HG03342 (cell line): ENCODE measurements around the gene PPP1R15B.

ENCODE experiments used
- ATAC-seq: cut with Tn5 transposase; IDR thresholded peaks from one replicate; pipeline ENCODE4 v1.9.1; 2021; ENCODE audit warnings: mild to moderate bottlenecking, moderate library complexity; ENCODE audit not compliant: unreplicated experiment

The PPP1R15B gene

DNA sequence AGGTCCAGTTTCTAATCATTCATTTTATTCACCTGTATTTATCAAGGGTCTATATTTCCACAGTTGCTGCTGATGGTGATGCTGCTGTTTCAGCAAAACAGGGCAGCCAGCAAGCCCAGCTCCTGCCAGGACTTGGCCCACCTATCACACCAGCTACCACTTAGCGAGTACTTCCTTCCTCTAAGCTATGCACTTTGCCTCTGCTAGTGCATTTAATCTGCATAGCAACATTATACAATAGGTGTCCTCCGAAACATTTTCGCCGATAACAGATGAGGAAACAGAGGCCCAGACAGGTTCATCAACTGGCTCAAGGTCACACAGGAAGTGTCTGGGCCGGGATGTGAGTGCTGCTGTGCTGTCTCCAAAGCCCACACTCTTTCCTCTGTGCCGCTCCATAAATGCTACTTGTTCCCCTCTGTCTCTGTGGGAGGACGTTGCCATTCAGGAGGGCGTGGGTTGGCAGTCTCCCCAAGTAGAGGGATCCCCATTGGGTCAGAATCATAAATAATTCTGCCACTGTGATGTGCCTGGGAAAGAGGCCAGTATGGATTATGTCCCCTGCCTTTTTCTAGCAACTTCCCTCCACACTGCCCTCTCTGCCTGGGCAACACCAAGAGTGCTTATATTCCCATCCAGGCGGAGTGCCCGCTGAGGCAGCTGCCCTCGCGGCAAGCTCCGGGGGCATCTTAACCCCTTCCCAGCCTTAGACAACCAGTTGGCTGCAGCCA, 42.5 kb downstream of the PPP1R15B start:
- ATAC-seq, result no peak

DNA sequence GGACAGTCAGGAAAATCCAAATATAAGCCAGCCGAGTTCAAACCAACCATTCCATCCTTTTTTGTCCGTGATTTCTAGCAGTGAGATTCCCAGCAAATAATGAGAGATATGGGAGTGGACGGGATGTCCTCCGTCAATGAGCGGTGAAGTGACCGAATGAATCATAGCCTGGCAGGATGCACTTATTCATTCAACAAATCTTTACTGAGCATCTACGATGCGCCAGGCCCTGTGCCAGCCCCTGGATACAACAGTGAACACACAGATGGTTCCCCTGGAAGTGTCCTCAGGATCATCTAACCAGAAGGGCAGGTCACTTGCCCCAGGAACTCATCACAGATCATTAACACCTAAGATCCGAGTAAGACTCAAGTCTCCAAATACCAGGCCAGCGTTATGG, 43.7 kb downstream of the PPP1R15B start:
- no peak for ATAC-seq

DNA sequence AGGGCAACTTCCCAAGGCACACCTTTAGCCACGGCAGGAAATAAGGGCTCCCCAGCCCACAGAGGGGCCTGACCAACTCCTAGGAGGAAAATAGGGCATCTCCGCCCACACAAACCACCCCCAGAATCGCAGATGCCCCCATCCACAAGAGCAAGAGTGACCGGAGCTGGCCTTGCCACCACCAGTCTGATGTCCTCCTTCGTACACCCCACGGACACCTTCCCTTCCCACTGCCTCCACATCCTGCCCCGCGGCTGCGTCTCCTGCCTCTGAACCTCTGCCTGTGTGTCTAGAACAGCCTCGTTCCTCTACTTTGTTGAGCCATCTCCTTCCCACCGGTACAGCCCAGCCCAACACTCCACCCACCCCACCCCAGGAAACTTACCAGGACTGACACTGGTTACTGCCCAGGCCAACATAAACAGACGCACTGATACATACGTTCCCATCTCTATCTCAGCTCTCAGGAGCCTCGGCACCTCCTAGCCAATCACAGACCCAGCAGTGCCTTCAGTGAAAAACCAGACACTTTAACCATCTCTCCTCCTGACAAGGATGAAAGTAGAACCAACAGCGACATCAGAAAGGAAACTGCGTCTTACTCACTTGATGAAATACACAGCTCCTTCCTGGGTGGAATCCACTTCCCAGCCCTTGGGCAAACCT, 44.3 kb downstream of the PPP1R15B start:
- ATAC-seq, result no peak

DNA sequence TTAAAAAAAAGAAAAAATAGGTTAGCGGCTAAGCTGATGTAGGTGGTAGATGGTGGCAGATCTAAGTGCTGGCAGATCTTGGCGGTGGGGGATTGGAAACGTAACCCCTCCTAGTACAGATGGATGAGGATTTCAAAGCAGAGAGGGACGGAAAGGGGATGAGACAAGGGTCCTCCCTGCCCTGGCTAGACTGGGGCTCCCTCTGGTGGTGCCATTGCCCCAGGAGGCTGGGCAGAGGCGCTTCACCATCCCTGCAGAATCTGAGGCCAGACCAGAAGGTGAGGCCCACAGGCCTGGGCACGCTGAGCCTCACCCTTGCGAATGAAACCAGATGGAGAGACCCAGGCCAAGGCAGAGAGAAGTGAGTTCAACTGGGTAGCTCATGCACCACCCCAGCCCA, 44.9 kb downstream of the PPP1R15B start:
- ATAC-seq, result no peak

DNA sequence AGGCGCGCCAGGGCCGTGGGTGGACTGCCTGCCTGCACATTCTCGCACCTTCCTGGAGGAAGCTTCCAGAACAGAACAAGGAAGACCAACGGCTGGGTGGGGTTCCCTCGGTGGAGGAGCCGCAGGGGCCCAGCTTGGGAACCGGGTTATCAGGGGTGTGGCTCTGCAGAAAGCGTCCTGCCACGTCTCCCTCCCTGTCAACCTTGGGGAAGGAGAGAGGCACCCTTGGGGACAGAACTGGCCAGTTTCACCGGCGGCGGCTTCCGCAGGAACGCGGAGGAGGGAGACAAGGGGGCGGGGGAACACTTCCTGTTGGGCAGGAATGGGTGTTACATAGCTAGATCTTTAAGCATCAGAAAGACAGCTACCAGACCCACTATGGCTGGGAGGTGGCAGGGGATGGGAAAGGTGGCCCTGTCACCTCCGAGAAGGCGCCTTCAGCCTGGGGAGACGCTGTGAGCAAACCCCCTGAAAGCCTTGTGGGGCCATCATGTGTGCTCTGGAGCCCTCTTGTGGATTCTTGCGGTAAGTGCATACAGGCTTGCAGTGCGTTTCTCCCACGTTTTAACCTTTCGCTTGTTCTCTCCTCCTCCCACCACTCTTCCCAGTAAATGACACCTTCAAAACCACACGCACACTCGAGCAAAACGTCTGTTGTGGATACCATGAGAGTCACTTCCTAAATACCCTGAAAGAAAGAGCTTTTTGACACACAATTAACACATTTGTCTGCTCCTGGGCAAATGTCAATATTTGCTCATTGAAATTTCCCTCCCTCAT, 48.1 kb downstream of the PPP1R15B start:
- ATAC-seq, result no peak

DNA sequence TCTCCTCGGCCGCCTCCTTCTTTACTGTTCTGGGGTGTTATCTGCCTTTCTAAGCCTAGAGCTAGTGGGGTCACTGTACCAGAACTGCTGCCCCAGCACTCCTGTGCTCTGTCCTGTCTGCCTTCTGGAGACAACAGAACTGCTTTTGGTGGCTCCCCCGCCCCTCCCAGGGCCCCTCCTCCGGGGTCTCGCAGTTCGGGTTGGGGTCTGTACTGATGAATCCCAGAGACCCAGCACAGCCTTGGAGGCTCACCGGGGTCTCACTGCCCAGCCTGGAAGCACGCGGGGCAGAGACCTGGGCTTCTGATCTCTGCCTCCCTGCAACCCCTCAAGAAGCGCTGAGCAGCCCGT, 48.7 kb downstream of the PPP1R15B start:
- no peak for ATAC-seq

DNA sequence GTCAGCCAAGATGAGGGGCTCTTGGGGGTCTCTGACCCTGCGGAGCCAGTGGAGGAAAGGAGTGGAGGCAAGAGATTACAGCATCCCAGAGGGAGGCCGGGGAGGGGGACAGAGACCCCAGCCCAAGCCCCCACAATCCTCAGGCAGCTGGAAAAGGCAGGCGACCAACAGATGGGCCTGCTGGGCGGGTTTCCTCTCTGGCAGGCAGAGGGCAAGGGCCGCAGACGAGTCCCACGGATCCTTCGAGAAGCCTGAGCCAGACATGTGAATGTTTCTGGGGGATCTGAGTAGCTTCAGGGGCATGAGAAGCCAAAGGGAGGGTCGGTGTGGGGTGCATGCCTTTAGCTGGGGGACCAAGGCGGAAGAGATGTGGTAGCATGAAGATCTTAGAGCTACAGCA, 49.8 kb downstream of the PPP1R15B start:
- ATAC-seq, result no peak

DNA sequence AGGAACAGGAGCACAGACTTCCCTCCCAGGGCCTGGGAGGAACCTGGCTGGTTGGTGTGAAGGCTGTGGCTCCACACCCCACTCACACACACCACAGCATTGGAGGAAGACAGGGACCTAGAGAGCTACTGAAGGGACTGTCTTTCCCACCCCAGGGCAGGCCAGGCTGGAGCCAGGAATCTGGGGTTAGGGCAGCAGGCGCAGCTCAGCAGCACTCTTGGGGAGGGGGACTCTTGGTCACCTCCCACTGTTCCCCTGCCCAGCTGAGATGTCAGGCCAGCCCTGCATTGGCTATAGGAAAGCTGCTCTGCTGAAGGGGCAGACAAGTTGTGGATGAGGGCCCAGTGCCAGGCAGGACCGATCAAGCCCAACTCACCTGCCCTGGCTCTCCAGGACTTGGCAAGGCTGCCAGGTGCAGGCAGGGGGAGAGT, 50.3 kb downstream of the PPP1R15B start:
- no peak for ATAC-seq

DNA sequence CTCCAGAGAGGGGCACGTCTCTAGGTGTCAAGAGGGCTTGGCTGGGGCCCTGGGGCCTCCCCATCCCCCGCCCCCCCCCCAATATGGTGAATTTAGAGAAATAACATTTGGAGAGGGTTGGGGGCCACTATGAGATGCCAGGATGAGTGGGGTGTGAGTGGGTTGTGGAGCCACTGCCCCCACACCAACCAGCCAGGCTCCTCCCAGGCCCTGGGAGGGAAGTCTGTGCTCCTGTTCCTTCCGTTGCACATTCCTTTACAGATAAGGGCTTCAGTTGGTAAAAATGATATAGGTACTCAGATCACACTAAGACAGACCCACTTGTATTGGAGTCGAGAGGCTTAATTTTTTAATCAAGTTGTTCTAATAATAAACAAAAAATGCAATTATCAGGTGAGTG, 51.3 kb downstream of the PPP1R15B start:
- no peak for ATAC-seq

DNA sequence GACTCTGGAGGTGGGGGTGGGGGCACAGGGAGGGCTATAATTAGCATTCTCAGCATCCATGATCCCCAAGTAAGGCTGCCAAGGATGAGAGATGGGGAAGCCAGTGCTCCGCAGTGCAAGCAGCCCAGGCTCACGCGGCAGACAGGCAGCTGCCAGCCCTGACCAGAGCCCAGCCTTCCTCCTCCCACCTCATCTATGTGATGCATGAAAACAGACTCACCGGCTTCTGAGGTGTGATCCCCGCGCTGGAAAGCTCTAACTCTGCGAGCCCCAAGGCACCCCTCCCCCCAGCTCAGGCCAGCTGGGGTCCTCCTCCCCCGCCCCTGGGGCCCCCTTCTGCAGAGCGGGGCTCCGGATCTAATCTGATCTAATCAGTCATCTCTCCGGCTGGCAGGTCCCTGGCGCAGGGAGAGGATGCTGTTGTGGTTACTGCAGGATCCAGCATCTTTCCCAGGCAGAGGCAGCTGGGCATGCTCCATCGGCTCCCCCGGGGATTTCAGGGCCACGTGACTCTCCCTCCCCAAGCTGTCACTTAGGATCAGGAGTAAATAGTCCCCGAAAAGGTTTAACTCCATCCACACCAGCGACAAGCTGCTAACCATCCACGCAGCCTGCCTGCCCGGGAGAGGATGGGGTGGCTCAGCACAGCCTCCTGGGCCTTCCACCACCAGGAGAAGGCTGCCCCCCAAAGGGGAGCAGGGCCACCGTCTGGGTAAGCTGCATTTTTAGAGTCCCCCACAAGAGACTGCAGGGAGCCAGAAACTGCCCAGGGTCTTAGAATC, 52.0 kb downstream of the PPP1R15B start, which contains the start of gene PLEKHA6:
PLEKHA6 (minus strand) TSS at position 456 of the 782 bp plus-strand sequence. CDS start 86,202 bp downstream, outside the sequence.
- ATAC-seq, result no peak

DNA sequence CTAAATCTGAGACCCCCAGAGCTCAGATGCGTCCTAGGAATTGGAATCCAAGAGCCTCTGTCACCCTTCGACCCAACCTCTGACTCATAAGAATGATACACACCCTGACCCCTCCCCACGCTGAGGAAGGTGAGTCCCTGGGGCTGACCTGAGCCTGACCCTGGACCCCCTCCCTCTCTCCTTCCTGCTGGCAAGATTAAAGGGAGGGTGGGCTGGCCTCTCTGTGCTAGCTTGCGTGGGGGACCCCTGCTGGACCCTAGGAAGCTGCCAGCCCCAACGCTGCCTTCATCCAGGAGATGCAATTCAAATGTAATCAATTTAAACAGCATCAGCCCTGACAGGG, 52.5 kb downstream of the PPP1R15B start:
- no peak for ATAC-seq

DNA sequence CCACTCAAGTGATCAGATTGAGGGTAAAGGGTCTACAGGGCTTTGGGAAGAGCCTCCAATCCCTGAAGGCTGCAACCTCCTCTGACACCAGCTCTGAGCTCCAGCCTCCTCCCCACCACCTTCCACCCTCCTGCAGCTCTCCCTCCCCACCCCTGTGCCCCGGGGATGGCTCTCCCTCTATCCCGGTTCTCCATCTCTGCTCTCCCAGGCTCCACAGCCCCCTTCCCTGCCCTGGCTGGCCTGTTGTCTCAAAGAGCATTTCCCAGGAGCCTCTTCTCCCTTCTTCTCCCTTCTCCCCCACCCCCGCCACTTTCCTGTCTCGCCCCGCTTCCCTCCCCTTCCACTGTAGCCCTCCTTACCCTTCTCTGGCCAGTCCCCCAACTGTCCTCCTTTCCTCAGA, 53.0 kb downstream of the PPP1R15B start:
- no peak for ATAC-seq

DNA sequence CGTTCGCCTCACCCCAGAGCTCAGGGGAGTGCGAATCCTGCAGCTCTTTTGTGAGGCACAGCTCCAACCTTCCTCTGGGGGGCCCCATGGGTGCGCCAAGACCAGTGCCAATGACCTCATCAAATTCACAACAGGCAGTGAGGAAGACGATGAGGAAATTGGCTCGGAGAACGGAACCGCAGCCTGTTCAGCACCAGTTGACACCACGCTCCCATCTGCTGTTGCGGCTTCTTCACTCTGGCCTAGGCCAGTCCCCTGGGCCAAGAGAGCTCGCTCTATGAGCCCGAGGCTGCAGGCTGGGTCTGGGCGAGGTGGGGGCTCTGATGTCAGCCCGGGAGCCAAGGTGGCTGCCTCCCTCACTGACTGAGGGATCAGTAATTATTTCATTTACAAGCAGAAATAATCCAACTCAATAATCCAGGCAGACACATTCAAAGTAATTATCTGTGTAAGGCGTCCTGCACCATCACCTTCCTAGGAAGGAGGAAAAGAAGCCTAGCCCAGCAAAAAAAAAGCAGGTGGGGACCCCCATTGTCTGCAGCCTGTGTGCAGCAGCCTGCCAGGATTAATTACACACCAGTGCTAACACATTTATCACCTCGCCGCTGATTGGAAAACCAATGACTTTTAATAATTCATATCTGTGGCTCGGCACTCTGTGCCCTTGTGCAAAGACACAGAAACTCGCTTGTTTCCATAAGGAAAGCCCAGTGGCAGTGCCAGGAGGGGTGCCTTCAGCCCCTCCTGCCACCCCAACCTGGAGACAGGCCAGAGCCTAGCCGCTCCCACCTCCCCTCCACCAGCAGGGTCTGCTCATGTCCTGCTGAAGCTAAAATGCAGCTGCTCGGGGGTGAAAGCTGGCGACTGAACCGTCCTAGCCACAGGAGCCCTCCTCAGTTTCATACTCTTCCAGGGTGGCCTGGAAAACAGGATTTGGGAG, 53.8 kb downstream of the PPP1R15B start:
- no peak for ATAC-seq

DNA sequence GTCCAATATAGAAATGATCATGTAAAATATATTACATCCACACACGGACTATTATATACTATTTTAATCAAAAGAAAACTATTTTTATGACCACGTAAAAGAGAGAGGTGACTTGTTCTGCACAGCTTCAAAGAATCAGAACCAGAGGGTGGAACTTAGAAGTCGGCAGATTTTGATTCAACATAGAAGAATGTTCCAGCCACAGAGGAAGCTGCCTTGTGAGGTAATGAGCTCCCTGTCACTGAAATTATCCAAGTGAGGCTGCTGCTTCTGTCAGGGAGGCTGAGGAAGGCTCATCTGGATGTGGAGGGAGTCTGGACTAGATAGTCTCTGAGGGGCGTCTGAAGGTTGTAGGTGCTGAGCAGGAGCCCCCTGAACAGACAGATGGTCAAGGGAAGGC, 54.6 kb downstream of the PPP1R15B start:
- ATAC-seq, result no peak

DNA sequence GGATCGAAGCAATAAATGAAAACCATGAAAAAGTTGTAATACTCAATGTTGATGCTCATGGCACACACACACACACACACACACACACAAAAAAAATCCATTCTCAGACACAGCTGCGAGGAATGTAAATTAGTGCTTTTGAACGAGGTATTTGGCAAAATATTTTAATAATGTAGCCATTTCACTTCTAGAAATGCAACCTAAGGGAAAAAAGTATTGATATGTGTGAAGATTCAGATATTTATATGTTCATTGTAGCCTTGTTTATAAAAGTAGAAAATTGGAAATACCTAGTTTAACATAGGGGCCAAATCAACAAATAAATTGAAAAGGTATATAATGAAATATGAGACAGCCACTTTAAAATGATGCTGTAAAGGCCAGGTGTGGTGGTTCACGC, 55.7 kb downstream of the PPP1R15B start:
- ATAC-seq, result no peak

DNA sequence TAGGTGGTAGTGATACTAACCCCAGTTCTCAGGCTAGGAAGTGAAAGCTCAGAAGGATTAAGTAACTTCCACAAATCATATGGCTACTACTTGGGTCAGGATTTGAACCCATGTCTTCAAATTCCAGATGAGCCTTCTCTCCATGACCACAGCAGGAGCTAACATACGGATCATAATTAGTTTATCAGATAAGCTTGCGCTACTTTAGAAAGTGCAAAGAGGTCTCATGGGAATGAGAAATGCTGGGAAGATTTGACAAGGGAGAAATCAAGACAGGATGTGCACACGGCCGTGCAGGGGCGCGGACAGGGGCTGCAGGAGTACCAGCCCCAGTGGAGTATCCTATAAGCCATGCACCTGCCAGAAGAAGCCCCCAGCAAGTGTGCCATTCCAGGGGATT, 57.0 kb downstream of the PPP1R15B start:
- ATAC-seq, result no peak
